GM19463 (cell line): Measurements from ENCODE around the gene DGKG.

ENCODE experiments used
- ATAC-seq: cut with Tn5 transposase; IDR thresholded peaks from one replicate; pipeline ENCODE4 v1.9.1; 2021; ENCODE audit warnings: mild to moderate bottlenecking, moderate library complexity; ENCODE audit not compliant: unreplicated experiment

DGKG gene

GRCh38 chr3:186150041-186150830 is 211.8 kb downstream of the DGKG start:
- no peak for ATAC-seq

GRCh38 chr3:186149319-186149960 is 212.6 kb downstream of the DGKG start:
- ATAC-seq: no peak

GRCh38 chr3:186144257-186144656 is 217.8 kb downstream of the DGKG start:
- ATAC-seq: no peak

DNA sequence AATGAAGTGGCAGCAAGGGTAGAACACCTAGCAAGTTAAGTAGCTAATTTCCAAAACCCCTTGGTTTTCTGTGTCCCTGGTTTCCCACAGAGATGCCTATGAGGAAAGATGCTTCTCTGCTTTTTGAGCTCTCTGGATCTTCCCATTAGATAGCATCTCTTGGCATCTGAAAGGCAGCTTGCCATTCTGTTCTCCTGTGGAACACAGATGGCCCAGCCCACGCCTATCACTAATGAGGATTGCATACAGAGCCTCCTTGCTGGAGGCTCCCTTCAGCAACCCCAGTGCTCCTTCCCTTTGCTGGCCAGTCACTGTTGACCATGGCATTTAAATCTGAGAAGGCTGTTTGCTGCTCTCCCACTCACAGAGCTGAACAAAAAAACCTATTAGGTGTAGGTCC is 218.8 kb downstream of the DGKG start:
- no peak for ATAC-seq

DNA sequence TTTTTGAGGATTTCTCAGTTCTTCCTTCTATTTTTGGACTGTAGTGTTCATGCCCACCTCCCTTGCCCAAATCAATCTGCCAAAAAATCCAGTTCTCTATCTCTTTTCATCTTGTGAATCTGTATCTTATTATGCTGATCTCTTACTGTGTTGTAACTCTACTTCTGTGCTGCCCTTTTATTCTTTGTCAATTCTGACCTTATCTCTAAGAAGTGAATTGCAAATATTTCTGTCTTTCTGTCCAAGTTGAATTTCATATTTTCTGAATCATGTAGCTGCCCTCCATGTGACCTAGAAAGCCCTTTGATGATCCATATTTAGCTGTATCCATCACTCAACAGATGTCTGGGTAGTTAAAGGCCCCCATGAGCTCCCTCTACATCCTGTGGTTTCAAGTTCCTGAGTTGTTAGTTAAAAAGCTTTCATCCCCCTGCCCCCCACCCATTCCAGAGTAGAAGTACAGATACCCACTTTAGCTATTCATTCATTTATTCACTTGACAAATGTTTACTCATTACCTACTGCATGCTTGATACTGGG is 219.6 kb downstream of the DGKG start:
- ATAC-seq: no peak

DNA sequence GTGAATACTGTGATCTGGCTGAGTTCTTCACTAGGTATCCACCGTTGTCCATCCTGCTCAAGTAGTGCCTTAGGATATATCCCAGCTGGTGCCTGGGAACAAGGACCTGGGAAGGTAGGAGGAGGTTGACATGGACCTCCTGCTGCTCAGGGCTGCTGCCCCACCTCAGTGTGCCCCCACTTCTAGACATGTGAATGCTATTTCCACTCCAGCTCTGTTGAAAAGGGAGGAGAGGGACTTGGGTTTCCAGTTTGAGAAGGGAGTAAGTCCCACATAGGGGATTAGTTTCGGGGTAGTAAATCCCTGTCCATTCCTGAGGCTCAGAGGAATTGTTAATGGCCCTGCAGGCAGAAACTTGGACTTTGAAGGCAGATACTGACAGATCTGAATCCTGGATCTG is 220.2 kb downstream of the DGKG start:
- no peak for ATAC-seq

DNA sequence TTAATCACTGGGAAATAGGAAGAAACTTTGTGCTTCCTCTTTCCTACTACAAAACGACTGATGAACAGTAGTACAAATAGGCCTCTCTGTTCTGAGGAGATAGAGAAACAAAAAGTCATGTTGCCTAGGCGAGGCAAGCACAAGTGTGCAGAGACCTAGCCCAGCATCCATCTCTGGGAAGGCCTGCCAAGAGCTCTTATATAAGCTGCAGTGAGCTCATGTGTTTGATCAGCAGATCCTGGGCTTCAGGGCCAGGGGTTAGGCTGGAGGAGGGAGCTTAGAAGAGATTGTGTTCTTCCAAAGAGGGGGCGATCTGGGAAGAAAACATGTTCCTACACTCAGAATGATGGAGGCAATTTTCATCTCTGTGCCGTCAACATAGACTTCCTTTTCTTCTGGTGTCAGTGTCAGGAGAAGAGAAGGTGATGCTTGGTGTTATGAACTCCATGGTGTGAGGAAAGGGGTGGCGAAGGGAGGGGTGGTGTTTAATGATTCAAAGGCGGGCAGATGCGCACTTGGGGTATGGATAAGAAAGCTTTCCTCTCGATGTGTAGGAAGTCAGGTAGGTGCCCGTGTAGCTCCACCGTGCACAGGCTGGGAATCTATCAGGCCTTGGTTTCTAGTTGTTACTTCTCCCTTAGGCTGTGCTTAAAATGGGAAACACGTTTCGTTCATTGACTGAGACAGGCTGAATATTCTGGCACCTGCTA is 223.6 kb downstream of the DGKG start:
- no peak for ATAC-seq

DNA sequence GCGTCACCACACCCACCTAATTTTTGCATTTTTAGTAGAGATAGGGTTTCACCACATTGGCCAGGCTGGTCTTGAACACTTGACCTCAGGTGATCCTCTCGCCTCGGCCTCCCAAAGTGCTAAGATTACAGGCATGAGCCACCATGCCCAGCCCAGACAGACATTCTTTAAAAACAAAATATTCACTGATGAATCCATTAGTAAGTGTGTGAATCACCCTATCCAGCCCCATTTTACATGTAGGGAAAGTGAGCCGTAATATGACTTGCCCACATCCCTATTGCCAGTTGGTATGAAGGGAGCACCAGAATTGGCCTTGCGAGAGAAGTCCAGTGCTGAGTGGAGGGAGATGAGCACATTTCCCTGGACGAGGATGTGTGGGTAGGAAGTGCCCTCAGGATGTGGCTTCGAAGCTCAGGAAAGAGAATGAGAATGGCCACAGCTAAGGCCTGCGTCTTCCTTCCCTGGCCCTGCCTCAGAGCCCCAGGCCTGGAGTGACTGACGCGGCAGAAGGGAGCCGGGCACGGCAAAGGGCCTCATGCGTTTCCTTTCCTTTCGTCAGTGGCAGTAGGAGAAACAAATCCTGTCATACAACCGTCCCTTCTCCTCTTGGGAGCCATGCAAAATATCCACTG is 224.9 kb downstream of the DGKG start:
- no peak for ATAC-seq

- no peak for ATAC-seq
Measured at GRCh38 chr3:186133980-186134379, 228.1 kb downstream of the DGKG start.

GRCh38 chr3:186132487-186132886 is 229.5 kb downstream of the DGKG start:
- no peak for ATAC-seq

DNA sequence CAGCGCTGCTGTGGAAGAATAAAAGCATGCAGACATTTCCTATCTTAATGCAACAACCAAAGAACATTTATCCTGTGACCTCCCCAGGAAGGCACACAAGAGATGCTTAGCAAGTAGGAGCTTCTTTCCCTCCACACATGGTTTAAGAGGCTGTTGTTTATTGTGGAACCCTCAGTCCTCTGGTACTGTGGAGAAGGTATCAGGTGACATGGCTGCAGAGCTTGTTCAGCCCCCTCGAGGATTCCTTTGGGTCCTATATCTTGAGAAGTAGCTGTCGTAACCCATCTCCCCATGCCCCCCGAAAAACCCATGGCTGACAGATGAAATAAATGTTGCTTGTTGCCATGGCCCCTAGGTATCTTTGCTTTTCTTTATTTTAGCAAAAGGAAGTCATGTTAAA is 232.8 kb downstream of the DGKG start:
- no peak for ATAC-seq

- no peak for ATAC-seq
Measured at GRCh38 chr3:186128158-186128557, 233.9 kb downstream of the DGKG start.

- ATAC-seq: no peak
Measured at GRCh38 chr3:186127463-186127862, 234.6 kb downstream of the DGKG start.

GRCh38 chr3:186125118-186125517 is 236.9 kb downstream of the DGKG start:
- no peak for ATAC-seq

- ATAC-seq: no peak
Measured at GRCh38 chr3:186124592-186124991, 237.4 kb downstream of the DGKG start.

DNA sequence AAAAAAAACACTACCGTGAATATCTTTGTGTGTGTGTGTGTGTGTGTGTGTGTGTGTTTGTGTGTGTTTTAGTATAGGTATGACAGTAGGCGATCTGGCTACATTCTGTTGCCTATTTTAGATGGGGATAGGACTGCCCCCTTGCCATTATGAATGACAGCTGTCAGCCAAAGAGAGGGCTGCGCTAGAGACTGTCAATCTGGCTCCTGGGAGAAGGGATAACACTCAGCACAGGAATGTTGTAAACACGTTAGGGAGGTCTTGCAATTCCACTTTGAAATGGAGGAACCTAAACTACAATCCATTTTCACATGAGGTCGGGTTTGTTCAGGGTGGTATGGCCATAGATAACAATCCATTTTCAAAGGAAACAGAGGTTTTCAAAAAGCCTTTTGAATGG is 239.0 kb downstream of the DGKG start:
- ATAC-seq: no peak

DNA sequence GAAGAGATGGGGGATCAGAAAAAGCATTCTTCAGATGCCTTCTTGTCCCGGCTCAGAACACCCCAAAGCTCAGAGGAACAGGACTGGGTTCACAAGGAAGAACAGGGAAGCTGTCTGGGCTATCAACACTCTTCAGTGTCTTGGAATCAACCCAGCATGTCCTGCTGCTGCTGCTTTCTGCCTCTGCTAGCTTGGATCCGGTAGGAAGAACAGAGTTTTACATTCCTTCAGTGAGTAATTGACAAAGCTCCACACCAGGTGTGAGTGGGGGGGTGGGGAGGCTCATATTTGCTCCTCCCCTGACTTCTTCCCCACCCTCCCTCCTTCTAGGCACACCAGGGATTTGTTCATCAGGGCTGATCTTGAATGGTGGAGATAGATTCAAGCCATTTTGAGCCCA is 240.1 kb downstream of the DGKG start:
- ATAC-seq: no peak

- no peak for ATAC-seq
Measured at GRCh38 chr3:186121278-186121677, 240.8 kb downstream of the DGKG start.

- ATAC-seq: no peak
Measured at GRCh38 chr3:186119499-186119898, 242.5 kb downstream of the DGKG start.

DNA sequence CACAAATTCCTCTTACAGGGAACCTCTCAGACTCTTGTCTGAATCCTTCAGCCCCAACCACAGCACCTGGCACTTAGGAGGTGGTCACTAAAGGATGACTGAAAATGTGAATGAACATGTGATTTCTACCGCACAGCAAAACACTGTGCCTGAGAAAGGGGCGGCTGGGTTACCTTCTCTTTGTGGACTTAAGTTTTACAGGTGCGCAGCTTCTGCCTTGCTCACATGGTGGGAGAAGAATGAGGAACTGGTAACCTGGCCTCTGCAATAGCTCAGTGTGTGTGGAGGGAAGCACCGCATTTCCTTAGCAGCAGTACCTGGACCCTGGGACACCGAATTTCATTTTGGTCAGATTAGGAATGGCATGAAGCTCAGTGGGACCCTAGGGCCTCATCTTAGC is 243.3 kb downstream of the DGKG start:
- ATAC-seq: no peak

DNA sequence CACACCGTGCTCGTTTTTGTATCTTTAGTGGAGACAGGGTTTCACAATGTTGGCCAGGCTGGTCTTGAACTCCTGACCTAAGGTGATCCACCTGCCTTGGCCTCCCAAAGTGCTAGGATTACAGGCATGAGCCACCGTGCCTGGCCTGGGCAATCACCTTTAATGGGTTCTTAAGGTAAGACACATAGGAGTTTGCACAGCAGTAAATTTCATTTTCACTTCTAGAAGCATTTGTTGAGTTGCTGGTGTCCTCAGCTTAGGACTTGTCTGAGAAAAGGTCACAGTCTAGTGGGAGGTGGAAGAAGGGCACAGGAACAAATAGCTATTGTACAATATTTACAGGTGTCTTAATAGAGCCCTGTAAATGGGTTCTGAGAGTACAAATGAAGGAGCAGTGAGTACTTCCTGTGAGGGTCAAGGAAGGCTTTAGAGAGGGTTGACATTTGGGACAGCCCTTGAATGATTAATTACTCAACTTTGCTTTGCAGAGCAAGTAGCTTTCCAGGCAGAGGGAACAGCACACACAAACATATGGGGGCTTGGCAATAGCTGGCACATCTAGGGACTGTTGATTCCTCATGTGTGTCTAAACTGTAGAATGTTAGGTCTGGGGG is 244.4 kb downstream of the DGKG start:
- no peak for ATAC-seq
